Measurements from ENCODE around the gene EP400. TPM values are rescaled to one million over a fixed set of nuclear protein-coding genes. Genes with fewer than 3 reads are reported as not detected.

EP400 gene
- total and polyA plus RNA-seq, 2 of the 8 experiments (the other 6 are each of a cell fraction or from before 2014, with no cell fraction given) = 13.1 to 69.7 TPM

DNA sequence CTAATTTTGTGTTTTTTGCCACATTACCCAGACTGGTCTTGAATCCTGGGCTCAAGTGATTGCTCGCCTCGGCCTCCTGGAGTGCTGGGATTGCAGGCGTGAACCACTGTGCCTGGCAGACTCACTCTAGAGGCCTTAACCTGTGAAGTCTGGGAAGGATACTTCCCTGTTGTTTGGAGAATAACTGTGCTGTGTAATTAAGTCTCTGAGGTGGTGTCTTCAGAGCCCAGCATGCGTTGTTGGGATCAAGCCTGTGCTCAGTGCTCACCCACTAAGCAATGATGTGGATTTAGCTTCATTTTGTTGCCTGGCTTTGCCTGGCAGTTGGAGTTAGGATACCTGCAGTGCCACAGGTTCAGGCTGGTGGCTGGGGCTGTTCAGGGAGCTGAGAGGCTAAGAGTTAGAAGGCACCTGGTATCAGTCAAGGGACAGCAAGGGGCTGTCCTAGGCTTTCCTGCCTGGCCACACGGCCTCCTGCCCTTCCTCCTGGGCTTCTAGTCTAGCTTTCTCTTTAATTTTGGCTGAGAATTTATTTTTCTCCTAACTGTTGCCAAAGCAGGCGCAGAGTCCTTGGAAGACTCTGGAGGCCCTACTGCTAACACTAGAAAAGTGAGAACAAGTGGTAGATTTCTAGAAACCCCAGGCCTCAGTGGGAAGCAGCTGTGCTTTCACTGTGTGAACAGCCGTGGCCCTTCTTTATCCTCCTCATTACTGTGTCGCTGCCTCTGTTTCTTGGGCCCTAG is 38.5 kb downstream of the EP400 start:
- no peak overlapping the region for H3K23ac ChIP-seq (ENCODE audit: insufficient read length)
- TF ChIP-seq RNF2 (IDR thresholded peaks at IDR 0.05; ENCODE audit: borderline replicate concordance, low read depth, low read length, missing control alignments, poor library complexity, severe bottlenecking) = no peak
- TF ChIP-seq HDAC2 (IDR thresholded peaks at IDR 0.05; ENCODE audit: borderline replicate concordance in 1 of 2, low read depth in 2 of 2, low read length in 2 of 2) = no peak
- no peak for TF ChIP-seq SP2 (IDR thresholded peaks at IDR 0.05; ENCODE audit: low read length)
- TF ChIP-seq ZNF274 (IDR thresholded peaks at IDR 0.05; ENCODE audit: borderline replicate concordance, extremely low read depth, low read length) = no peak
- DNase-seq (ENCODE audit: low read depth in 1 of 2, low spot score in 2 of 2) = peak in 1 of 2 experiments; percentile 43

More for the DNA sequence above, 38.5 kb downstream of the EP400 start:
- Histone ChIP-seq H3K56ac (replicated peaks; ENCODE audit: insufficient read length, low read depth, low read length) (no peak overlapping the region), H4K20me1 (replicated peaks in 1 of 2; ENCODE audit: control insufficient read depth in 1 of 2, insufficient read depth in 2 of 2, low read length in 2 of 2) (no peaks in the 10 kb centered on the region), H4K5ac (ENCODE audit: insufficient read length, low read depth, low read length) (no peak overlapping the region), H3K27ac (ENCODE audit: low read depth, low read length) (peak overlapping the region; percentile 79; the same call in 1 of the 2 replicates), H2AFZ (ENCODE audit: low read length) (no peak overlapping the region), H3K9me3 (ENCODE audit: insufficient read depth in 2 of 2, low read depth in 1 of 2, low read length in 1 of 2) (no peaks in the 10 kb centered on the region), H3K36me3 (ENCODE audit: control insufficient read depth in 2 of 4, insufficient read depth in 4 of 4, low read length in 3 of 4) (peaks cover 3 to 47% (median 20%) of the 10 kb centered on the region in 4 experiments), H2BK12ac (ENCODE audit: low read depth, low read length) (peak overlapping the region; percentile 84), H4K91ac (replicated peaks; ENCODE audit: insufficient read length, low read length) (peak overlapping the region; percentile 44), H3K23me2 (ENCODE audit: low read depth, low read length) (no peaks in the 10 kb centered on the region), H3K79me1 (ENCODE audit: low read depth, low read length) (peaks cover 3% of the 10 kb centered on the region; the same call in 1 of the 2 replicates), H3K18ac (ENCODE audit: extremely low read depth, low read length) (peak overlapping the region; percentile 88; the same call in 1 of the 2 replicates), H2BK120ac (replicated peaks; ENCODE audit: low read depth, low read length) (no peak overlapping the region), H4K8ac (ENCODE audit: extremely low read depth, insufficient read depth, low read length) (no peak overlapping the region), H2BK20ac (ENCODE audit: low read length) (no peak overlapping the region), H2BK15ac (ENCODE audit: low read length) (no peak overlapping the region; the same call in 1 of the 2 replicates), H3K4me3 (ENCODE audit: extremely low read depth in 1 of 4, insufficient read depth in 2 of 4, low read depth in 3 of 4, low read length in 4 of 4) (no peak overlapping the region), H3K4ac (replicated peaks; ENCODE audit: insufficient read length, low read depth, low read length) (no peak overlapping the region), H3K27me3 (replicated peaks in 1 of 4; ENCODE audit: control insufficient read depth in 3 of 4, extremely low read depth in 1 of 4, insufficient read depth in 3 of 4, low read length in 3 of 4) (no peaks in the 10 kb centered on the region), H3K9ac (replicated peaks in 1 of 4; ENCODE audit: extremely low read depth in 1 of 4, low read depth in 3 of 4, low read length in 3 of 4) (peak overlapping the region in 1 of 4 experiments; percentile 38; a peak in 1 of 7 replicates), H3K4me1 (replicated peaks in 1 of 4; ENCODE audit: control insufficient read depth in 3 of 4, insufficient read depth in 4 of 4, low read length in 3 of 4) (peaks cover 20 to 31% (median 24%) of the 10 kb centered on the region in 4 experiments), H3K14ac (ENCODE audit: insufficient read length) (no peak overlapping the region), H3K79me2 (ENCODE audit: control insufficient read depth in 1 of 2, insufficient read depth in 2 of 2, low read length in 2 of 2) (peaks cover 0 to 10% of the 10 kb centered on the region in 2 experiments; a peak in 2 of 4 replicates), H3K4me2 (ENCODE audit: insufficient read depth in 1 of 2, low read depth in 2 of 2, low read length in 2 of 2) (no peak overlapping the region), H2BK5ac (ENCODE audit: low read depth, low read length) (peak overlapping the region; percentile 89), H2AK5ac (ENCODE audit: low read depth, low read length) (peak overlapping the region; percentile 92; the same call in 1 of the 2 replicates)
- CTCF ChIA-PET (ENCODE audit: partially characterized antibody) = interaction anchor here (1.1 to 4.2 kb wide), 4 partner anchors 9 to 45 kb away, joined by 3 to 17 read pairs (median 5); no protein-coding TSS in a partner anchor
- no peak for FAIRE-seq
- WGBS, 2 experiments (ENCODE audit: extremely low coverage in 1 of 2, insufficient coverage in 1 of 2, insufficient read length in 1 of 2, insufficient replicate concordance in 2 of 2, low coverage in 1 of 2, low lambda C conversion rate in 2 of 2, missing lambda C conversion rate in 1 of 2) = 90% methylated on average over 8 of the region's 8 CpGs; no CpG with 5 or more reads in 1 of the 2 experiments
- POLR2A ChIA-PET (ENCODE audit: partially characterized antibody) = interaction anchor here (0.7 to 2.1 kb wide), 5 partner anchors 9 to 93 kb away, joined by 4 to 10 read pairs (median 5); no protein-coding TSS in a partner anchor

All from H1 (cell line).